ENCODE data around the gene UBAC2. TPM values are rescaled to one million over a fixed set of nuclear protein-coding genes. Genes with fewer than 3 reads are reported as not detected.

UBAC2 gene
- polyA plus RNA-seq, 3 donors = 59.6 to 113 (median 96.7) TPM

GRCh38 chr13:99396446-99396845 lies 195.8 kb downstream of the UBAC2 start:
- intact Hi-C loops (cut with micrococcal nuclease) = no loop called here
- Mint-ChIP-seq H3K9me3 (peaks cover 0 to 6% (median 0%) of the 10 kb centered on the region in 7 donors), H3K27me3 (ENCODE audit: low read depth in 3 of 3) (peaks cover 3 to 21% (median 11%) of the 10 kb centered on the region in 3 donors), H3K4me3 (no peak overlapping the region), H3K36me3 (no peaks in the 10 kb centered on the region), H3K27ac (no peak overlapping the region), H3K4me1 (peaks cover 12% of the 10 kb centered on the region)
- Histone ChIP-seq H3K4me2 (replicated peaks; ENCODE audit: extremely low read depth, low read length, poor library complexity, severe bottlenecking) (no peak overlapping the region), H3K36me3 (replicated peaks in 1 of 2; ENCODE audit: control insufficient read depth in 1 of 2, insufficient read depth in 2 of 2, low read length in 2 of 2) (no peaks in the 10 kb centered on the region), H3K9ac (ENCODE audit: insufficient read depth, low read length, poor library complexity, severe bottlenecking) (no peak overlapping the region), H3K79me2 (ENCODE audit: insufficient read depth, low read length) (no peaks in the 10 kb centered on the region), H2AFZ (ENCODE audit: insufficient read depth, low read depth, low read length, poor library complexity, severe bottlenecking) (no peak overlapping the region), H3K4me3 (replicated peaks in 1 of 3; ENCODE audit: low read depth in 2 of 3, low read length in 3 of 3) (no peak overlapping the region), H3K4me1 (ENCODE audit: control insufficient read depth in 1 of 2, insufficient read depth in 2 of 2, low read length in 2 of 2) (no peaks in the 10 kb centered on the region), H3K9me3 (replicated peaks in 1 of 2; ENCODE audit: control insufficient read depth in 1 of 2, insufficient read depth in 1 of 2, low read length in 2 of 2) (no peaks in the 10 kb centered on the region), H4K20me1 (ENCODE audit: insufficient read depth, low read length) (no peaks in the 10 kb centered on the region), H3K27me3 (ENCODE audit: control insufficient read depth in 2 of 2, insufficient read depth in 2 of 2, low read length in 2 of 2) (no peaks in the 10 kb centered on the region), H3K27ac (ENCODE audit: low read depth in 1 of 2, low read length in 2 of 2) (no peak overlapping the region)
- DNase-seq = no peak
- WGBS (ENCODE audit: insufficient coverage) = 98% methylated on average over 7 of the region's 7 CpGs
- no peak for TF ChIP-seq CTCF (IDR thresholded peaks at IDR 0.05)

GRCh38 chr13:99398071-99398470 lies 197.4 kb downstream of the UBAC2 start:
- no peak overlapping the region for H3K4me3 Mint-ChIP-seq
- H3K9me3 Mint-ChIP-seq = peaks cover 0 to 6% (median 2%) of the 10 kb centered on the region in 7 donors
- Histone ChIP-seq H3K4me1 (ENCODE audit: control insufficient read depth in 1 of 2, insufficient read depth in 2 of 2, low read length in 2 of 2) (no peaks in the 10 kb centered on the region), H3K9ac (ENCODE audit: insufficient read depth, low read length, poor library complexity, severe bottlenecking) (no peak overlapping the region), H3K4me2 (replicated peaks; ENCODE audit: extremely low read depth, low read length, poor library complexity, severe bottlenecking) (no peak overlapping the region), H3K9me3 (replicated peaks in 1 of 2; ENCODE audit: control insufficient read depth in 1 of 2, insufficient read depth in 1 of 2, low read length in 2 of 2) (no peaks in the 10 kb centered on the region), H3K79me2 (ENCODE audit: insufficient read depth, low read length) (no peaks in the 10 kb centered on the region), H3K27me3 (ENCODE audit: control insufficient read depth in 2 of 2, insufficient read depth in 2 of 2, low read length in 2 of 2) (no peaks in the 10 kb centered on the region), H3K27ac (ENCODE audit: low read depth in 1 of 2, low read length in 2 of 2) (no peak overlapping the region), H3K4me3 (replicated peaks in 1 of 3; ENCODE audit: low read depth in 2 of 3, low read length in 3 of 3) (no peak overlapping the region), H2AFZ (ENCODE audit: insufficient read depth, low read depth, low read length, poor library complexity, severe bottlenecking) (no peak overlapping the region), H3K36me3 (replicated peaks in 1 of 2; ENCODE audit: control insufficient read depth in 1 of 2, insufficient read depth in 2 of 2, low read length in 2 of 2) (no peaks in the 10 kb centered on the region), H4K20me1 (ENCODE audit: insufficient read depth, low read length) (no peaks in the 10 kb centered on the region)
- no peak for DNase-seq
- H3K27me3 Mint-ChIP-seq (ENCODE audit: low read depth in 3 of 3) = peaks cover 0 to 16% (median 11%) of the 10 kb centered on the region in 3 donors
- 97% methylated on average over 9 of the region's 9 CpGs for WGBS (ENCODE audit: insufficient coverage)
- no peaks in the 10 kb centered on the region for H3K36me3 Mint-ChIP-seq
- intact Hi-C loops (cut with micrococcal nuclease) = no loop called here
- no peak overlapping the region for H3K27ac Mint-ChIP-seq
- peaks cover 6% of the 10 kb centered on the region for H3K4me1 Mint-ChIP-seq
- TF ChIP-seq CTCF (IDR thresholded peaks at IDR 0.05) = no peak

Measured in CD14-positive monocyte (primary cell).